CD4-positive, alpha-beta T cell treated with Interleukin-15 for 1 hour (primary cell): ENCODE measurements around the gene ISCA1.

Experiments
- DNase-seq: peaks from one replicate; pipeline ENCODE4 v3.0.0-alpha.2; 2020

ISCA1 gene

GRCh38 chr9:86219606-86220005 is 62.7 kb downstream of the ISCA1 start:
- DNase-seq, result no peak

- DNase-seq, result no peak
Measured at GRCh38 chr9:86217076-86217755, 65.1 kb downstream of the ISCA1 start.
